Measurements from ENCODE around the gene TMEM218. TPM values are rescaled to one million over a fixed set of nuclear protein-coding genes. Genes with fewer than 3 reads are reported as not detected.

The TMEM218 gene
- total and polyA plus RNA-seq, 12 donors: 19.3 to 42.3 (median 25.8) TPM

DNA sequence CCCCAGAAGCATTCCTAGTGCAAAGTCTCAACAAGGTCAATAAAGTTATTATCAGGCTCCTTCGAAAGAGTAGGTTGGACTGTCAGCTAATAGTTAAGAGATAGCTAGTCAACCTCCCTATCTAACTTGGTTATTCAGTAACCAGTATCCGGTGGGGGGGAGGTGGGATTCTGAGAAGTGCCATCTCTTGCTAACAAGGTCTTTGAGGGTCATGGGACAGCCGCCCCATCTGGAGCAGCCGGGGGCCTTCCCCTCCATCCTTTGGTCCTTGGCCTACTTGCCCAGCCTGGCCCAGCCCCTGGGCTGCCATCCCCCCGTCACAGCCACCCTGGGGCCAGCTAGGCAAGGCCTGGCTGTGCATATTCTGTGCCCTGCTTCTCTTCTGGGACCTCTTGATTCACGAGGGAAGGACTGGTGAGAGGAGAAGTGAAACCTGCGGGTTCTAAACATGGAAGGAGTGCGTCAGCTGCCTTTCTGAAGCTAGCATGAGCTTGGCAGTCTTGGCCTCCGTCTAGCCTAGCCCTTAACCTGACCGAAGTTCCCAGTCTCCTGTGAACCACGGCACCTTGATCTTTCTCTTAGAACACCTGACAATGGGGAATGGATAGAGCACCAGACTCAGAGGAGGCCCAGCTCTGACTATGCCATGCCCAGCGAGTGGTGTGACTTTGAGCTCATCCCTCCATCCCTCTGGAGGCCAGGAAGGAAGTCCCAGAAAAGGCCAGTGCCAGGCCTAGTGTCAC is 39.0 kb downstream of the TMEM218 start:
- Histone ChIP-seq H3K27me3 (no peaks in the 10 kb centered on the region), H3K4me1 (replicated peaks in 1 of 2) (peaks cover 41 to 93% of the 10 kb centered on the region in 2 donors), H3K36me3 (replicated peaks in 1 of 2) (peaks cover 0 to 8% of the 10 kb centered on the region in 2 donors), H3K4me3 (no peak overlapping the region), H3K9me3 (replicated peaks in 1 of 3) (no peaks in the 10 kb centered on the region), H3K27ac (peak overlapping the region; percentile 78 to 97 (median 95))
- WGBS, 4 donors: 64 to 72% (median 69%) methylated on average over 4 to 12 of the region's 12 CpGs
- DNase-seq: peak in 5 of 7 donors; percentile 45 to 66 (median 52)
- intact Hi-C loops (cut with DNase I): no loop called here
- TF ChIP-seq, protein P1, sequence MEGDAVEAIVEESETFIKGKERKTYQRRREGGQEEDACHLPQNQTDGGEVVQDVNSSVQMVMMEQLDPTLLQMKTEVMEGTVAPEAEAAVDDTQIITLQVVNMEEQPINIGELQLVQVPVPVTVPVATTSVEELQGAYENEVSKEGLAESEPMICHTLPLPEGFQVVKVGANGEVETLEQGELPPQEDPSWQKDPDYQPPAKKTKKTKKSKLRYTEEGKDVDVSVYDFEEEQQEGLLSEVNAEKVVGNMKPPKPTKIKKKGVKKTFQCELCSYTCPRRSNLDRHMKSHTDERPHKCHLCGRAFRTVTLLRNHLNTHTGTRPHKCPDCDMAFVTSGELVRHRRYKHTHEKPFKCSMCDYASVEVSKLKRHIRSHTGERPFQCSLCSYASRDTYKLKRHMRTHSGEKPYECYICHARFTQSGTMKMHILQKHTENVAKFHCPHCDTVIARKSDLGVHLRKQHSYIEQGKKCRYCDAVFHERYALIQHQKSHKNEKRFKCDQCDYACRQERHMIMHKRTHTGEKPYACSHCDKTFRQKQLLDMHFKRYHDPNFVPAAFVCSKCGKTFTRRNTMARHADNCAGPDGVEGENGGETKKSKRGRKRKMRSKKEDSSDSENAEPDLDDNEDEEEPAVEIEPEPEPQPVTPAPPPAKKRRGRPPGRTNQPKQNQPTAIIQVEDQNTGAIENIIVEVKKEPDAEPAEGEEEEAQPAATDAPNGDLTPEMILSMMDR (IDR thresholded peaks at IDR 0.05): no peak
- no peak for TF ChIP-seq POLR2A (IDR thresholded peaks at IDR 0.05)

GRCh38 chr11:125071846-125072217 is 39.6 kb downstream of the TMEM218 start:
- Histone ChIP-seq H3K27ac (peak overlapping the region; percentile 78 to 97 (median 95)), H3K9me3 (replicated peaks in 1 of 3) (no peaks in the 10 kb centered on the region), H3K4me3 (no peak overlapping the region), H3K36me3 (replicated peaks in 1 of 2) (peaks cover 0 to 3% of the 10 kb centered on the region in 2 donors), H3K4me1 (replicated peaks in 1 of 2) (peaks cover 41 to 96% of the 10 kb centered on the region in 2 donors), H3K27me3 (no peaks in the 10 kb centered on the region)
- intact Hi-C loops (cut with DNase I): no loop called here
- 68 to 76% (median 70%) methylated on average over 2 to 6 of the region's 6 CpGs for WGBS, 4 donors
- TF ChIP-seq POLR2A (IDR thresholded peaks at IDR 0.05): no peak
- TF ChIP-seq, protein P1 (IDR thresholded peaks at IDR 0.05): no peak
- DNase-seq: peak in 4 of 7 donors; percentile 13 to 55 (median 24)

DNA sequence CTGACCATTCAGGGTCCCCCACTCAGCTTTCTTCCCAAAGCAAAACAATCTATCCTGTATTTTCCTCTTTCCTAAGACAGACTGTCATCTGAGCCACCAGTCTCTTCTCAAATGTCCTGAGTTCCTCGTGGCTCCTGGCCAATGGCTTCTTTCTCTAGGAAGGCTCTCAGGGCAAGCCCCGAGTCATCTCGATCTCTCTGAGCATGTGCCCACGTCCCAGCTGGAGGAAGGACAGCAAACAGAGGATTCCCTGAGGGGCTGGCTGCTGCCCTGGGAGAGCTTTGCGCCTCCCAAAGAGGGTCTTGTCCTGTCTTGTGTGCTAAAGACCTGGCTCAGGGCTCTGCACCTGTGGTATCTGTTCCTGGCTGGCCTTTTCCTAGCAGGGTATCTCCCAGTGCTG is 40.0 kb downstream of the TMEM218 start:
- Histone ChIP-seq H3K36me3 (replicated peaks in 1 of 2) (no peaks in the 10 kb centered on the region), H3K4me1 (replicated peaks in 1 of 2) (peaks cover 41 to 96% of the 10 kb centered on the region in 2 donors), H3K27me3 (no peaks in the 10 kb centered on the region), H3K4me3 (no peak overlapping the region), H3K9me3 (replicated peaks in 1 of 3) (no peaks in the 10 kb centered on the region), H3K27ac (peak overlapping the region; percentile 78 to 97 (median 95))
- TF ChIP-seq, protein P1 (IDR thresholded peaks at IDR 0.05): no peak
- TF ChIP-seq POLR2A (IDR thresholded peaks at IDR 0.05): no peak
- WGBS, 4 donors: 25 to 44% (median 33%) methylated on average over 4 to 5 of the region's 5 CpGs
- DNase-seq: peak in 6 of 7 donors; percentile 57 to 79 (median 68)
- intact Hi-C loops (cut with DNase I): no loop called here

DNA sequence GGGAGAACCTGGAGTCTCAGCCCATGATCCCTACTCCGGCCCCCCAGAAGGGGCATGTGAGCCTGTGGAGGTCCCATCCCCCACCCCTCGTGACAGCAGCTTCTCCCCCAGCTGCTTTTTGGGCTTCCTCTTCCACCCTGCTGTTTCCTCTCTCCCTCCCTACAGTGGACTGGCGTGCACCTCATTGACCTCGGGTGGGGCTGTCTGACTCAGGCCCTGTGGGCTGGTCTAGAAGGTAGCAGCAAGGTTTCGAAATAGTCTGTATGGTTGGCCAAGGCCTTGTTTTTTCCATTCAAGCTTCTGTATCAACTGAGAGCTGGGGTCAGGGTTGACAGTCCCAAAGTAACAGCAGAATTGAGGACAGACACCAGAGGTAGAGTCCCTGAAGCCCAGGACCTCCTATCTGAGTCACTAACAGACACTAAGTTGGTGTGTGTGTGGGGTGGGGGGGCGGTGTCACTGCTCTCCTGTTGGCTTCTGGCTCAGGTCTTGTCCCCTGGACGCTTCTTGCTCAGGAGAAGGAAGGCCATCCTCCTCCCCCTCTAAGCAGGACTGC is 40.6 kb downstream of the TMEM218 start:
- DNase-seq: peak; percentile 92 to 98 (median 96)
- peak in 1 of 2 donors; percentile 75 for TF ChIP-seq POLR2A (IDR thresholded peaks at IDR 0.05)
- TF ChIP-seq, protein P1 (IDR thresholded peaks at IDR 0.05): no peak
- peaks cover 41 to 95% of the 10 kb centered on the region in 2 donors for H3K4me1 ChIP-seq (replicated peaks in 1 of 2)
- H3K27me3 ChIP-seq: no peaks in the 10 kb centered on the region
- H3K4me3 ChIP-seq: no peak overlapping the region
- intact Hi-C loops (cut with DNase I): no loop called here
- peak overlapping the region; percentile 78 to 97 (median 95) for H3K27ac ChIP-seq
- 13 to 29% (median 25%) methylated on average over 6 to 7 of the region's 7 CpGs for WGBS, 4 donors
- H3K36me3 ChIP-seq (replicated peaks in 1 of 2): no peaks in the 10 kb centered on the region
- no peaks in the 10 kb centered on the region for H3K9me3 ChIP-seq (replicated peaks in 1 of 3)

All from adrenal gland (tissue), 12 donors.